ENCODE measurements around the gene VSTM4. TPM values are rescaled to one million over a fixed set of nuclear protein-coding genes. Genes with fewer than 3 reads are reported as not detected.

VSTM4 gene
- polyA plus RNA-seq, 4 donors: 13.2 to 28.6 (median 14.5) TPM

- DNase-seq (ENCODE audit: low read depth in 4 of 4, low spot score in 3 of 4): no peak
Observed at GRCh38 chr10:49053053-49053997, 62.0 kb downstream of the VSTM4 start.

GRCh38 chr10:49052069-49052468 lies 63.3 kb downstream of the VSTM4 start:
- no peak for DNase-seq (ENCODE audit: low read depth in 4 of 4, low spot score in 3 of 4)

- no peak for DNase-seq (ENCODE audit: low read depth in 4 of 4, low spot score in 3 of 4)
Observed at GRCh38 chr10:49050906-49051305, 64.4 kb downstream of the VSTM4 start.

DNA sequence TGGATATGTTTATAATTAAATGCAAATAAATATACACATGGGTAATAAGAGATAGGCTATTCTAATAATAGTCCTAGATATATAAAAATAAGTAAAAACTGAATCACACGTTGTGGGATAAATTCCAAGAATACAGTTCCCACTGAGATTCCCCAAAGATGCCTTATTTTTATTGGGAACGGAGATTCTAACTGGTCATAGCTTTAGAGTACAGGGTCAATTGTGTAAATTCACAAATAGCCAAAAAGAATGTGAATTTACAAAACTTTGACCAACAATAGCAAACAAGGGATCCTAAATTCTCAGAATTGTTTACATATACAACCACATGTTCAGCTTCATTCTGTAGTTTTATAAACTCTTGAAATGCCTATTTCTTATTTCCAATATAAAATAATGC lies 65.0 kb downstream of the VSTM4 start:
- DNase-seq (ENCODE audit: low read depth in 4 of 4, low spot score in 3 of 4): no peak

DNA sequence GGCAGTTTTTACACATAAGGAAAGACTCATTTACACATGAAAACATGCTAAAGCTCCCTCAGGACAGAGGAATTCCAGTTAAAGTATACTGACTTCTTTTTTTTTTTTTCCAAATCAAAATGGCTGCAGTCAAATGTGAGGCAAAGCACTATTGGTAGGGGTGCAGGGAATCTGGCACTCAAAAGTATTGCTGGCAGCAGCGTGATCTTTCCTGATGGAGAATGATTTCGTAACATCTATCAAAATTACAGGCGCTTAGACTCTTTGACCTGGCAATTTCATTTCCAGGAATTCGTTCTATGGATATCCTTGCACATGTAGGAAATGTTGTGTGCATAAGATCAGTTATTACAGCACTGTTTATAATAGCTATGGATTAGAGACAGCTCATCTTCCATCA lies 65.7 kb downstream of the VSTM4 start:
- no peak for DNase-seq (ENCODE audit: low read depth in 4 of 4, low spot score in 3 of 4)

- no peak for DNase-seq (ENCODE audit: low read depth in 4 of 4, low spot score in 3 of 4)
Observed at GRCh38 chr10:49047128-49047639, 68.1 kb downstream of the VSTM4 start.

DNA sequence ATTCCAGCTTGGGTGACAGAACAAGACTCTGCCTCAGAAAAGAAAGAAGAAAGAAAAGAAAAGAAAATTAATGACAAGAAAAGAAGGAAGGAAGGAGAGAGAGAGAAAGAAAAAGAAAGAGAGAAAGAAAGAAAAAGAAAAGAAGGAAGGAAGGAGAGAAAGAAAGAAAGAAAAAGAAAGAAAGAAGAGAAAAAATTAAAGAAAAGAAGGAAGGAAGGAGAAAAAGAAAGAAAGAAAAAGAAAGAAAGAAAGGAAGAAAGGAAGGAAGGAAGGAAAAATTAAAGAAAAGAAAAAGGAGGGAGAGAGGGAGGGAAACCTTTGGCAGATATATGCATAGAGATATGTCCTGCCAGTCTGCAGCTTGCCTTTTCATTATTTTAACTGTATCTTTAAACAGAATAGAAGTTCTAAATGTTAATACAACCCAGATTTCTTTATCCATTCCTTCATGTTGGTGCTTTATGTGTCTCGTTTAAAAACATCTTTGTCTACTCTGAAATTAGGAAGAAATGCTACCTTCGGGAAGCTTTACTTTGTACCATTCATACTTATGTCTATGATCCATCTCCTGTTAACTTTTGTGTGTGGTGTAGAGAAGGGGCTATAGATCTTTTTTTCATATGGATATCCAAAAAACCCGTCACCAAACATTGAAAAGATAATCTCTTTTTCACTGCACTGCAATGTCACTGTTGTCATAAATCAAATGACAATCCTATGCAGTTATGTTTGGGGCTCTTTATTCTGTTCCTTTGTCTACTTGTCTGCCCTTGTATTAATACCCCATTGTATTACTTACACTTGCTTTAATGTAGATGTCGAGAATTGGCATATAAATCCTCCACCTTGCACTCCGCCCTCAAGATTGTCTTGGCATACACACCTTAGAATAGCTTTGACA lies 70.8 kb downstream of the VSTM4 start:
- DNase-seq (ENCODE audit: low read depth in 4 of 4, low spot score in 3 of 4): no peak

GRCh38 chr10:49040601-49041000 lies 74.7 kb downstream of the VSTM4 start:
- no peak for DNase-seq (ENCODE audit: low read depth in 4 of 4, low spot score in 3 of 4)

DNA sequence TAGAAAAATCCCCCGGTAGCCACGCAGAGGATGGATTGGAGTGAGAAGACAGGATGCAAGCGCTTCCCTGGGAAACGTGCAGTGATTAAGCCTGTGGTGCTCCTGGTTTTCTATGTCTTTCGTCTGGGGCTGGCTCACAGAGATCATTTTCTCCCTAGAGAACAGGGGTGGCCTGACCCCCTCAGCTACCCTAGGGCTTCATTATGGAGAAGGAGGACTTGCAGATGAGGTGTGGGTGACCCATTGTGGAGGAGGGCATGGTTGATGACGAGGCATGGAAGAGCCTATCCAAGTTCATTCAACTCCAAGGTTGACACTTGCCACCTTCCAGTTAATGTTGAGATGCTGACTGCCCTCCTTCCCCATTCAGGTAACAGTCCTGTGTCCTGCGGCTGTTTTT lies 75.9 kb downstream of the VSTM4 start:
- DNase-seq (ENCODE audit: low read depth in 4 of 4, low spot score in 3 of 4): no peak

DNA sequence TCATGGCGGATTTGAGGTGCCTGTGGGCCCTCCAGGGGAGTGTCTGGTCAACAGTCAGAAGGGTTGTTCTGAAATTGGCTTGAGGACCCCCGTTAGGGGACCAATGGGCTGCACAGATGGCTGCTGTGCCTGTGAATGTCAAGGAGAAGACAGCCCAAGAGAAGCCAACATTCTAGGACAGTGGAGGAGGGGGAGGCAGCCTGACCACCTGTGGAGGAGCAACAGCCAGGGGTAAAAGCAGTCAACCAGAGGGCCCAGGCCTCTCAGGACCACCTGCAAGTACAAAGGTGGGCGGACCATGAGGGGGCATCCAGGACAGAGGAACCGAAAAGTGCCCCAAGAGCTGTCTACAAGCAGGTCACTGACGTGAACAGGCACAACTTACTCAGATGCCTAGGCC lies 76.6 kb downstream of the VSTM4 start:
- no peak for DNase-seq (ENCODE audit: low read depth in 4 of 4, low spot score in 3 of 4)

DNA sequence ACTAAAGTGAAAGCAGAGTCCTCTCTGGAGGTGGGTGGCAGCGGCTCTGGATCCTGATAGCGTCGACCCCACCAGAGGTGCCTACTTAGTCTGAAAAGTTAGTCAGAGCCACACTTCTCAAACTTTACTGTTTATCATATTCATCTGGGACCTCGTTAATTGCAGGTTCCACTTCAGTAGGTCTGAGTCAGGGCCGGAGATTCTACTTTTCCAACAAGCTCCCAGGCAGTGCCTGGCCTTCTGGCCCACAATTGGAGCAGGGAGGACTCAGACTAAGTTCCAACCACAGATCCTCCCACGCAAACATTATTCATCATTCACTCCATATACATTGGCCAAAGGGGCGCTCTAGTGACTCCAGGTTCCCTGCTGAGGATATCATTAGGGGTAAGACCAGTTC lies 78.1 kb downstream of the VSTM4 start:
- no peak for DNase-seq (ENCODE audit: low read depth in 4 of 4, low spot score in 3 of 4)

- no peak for DNase-seq (ENCODE audit: low read depth in 4 of 4, low spot score in 3 of 4)
Observed at GRCh38 chr10:49036638-49037037, 78.7 kb downstream of the VSTM4 start.

- DNase-seq (ENCODE audit: low read depth in 4 of 4, low spot score in 3 of 4): no peak
Observed at GRCh38 chr10:49035920-49036319, 79.4 kb downstream of the VSTM4 start.

- no peak for DNase-seq (ENCODE audit: low read depth in 4 of 4, low spot score in 3 of 4)
Observed at GRCh38 chr10:49034925-49035324, 80.4 kb downstream of the VSTM4 start.

GRCh38 chr10:49033939-49034338 lies 81.4 kb downstream of the VSTM4 start:
- no peak for DNase-seq (ENCODE audit: low read depth in 4 of 4, low spot score in 3 of 4)

GRCh38 chr10:49029666-49030065 lies 85.7 kb downstream of the VSTM4 start:
- DNase-seq (ENCODE audit: low read depth in 4 of 4, low spot score in 3 of 4): no peak

GRCh38 chr10:49028639-49029038 lies 86.7 kb downstream of the VSTM4 start:
- DNase-seq (ENCODE audit: low read depth in 4 of 4, low spot score in 3 of 4): no peak

DNA sequence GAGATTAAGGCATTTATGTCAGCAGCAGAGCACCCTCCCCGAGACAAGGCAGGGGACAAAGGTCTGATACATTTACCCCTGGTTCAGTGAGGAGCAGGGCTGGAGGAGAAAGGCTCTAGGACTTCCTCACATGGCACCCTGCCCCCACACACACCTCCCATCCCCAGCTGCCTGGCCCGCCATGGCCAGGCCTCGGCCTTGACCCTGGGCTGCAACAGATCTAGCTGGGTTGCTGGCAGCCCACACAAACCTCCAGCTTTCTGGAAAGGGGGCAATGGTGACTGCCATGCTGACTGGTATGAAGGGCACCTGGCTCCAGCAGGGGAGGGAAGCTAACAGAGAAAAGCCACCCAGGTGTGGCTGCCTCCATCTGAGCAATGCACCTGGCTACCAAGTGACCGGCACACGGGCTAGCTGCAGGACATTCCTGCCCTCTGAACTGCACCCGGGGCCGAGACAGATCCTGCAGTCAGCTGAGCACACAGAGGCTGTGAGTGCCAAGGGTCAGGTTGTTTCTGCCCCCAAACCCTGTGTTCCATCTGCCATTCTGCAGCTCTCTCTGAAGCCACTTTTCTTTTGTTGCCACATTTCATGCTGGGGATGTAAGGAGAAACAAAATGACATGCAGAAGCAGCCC lies 89.9 kb downstream of the VSTM4 start:
- no peak for DNase-seq (ENCODE audit: low read depth in 4 of 4, low spot score in 3 of 4)

DNA sequence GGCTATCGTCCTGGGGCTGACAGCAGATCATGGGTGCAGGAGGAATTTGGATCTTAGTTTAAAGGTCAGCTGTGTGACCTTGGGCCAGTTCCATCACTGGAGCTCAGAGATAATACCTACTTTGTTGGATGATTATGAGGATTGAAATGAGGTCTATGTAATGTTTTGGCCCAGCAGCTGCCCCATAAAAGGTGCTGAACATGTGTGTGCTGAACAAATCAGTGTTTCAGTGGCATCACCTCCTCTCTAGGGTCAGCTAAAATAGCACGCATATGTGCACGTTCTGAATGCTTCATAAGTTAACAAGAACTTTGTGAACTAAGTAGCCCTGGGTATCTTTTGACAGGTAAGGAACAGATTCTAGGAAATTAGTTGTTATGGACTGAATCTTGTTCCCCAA lies 90.8 kb downstream of the VSTM4 start:
- DNase-seq (ENCODE audit: low read depth in 4 of 4, low spot score in 3 of 4): no peak

GRCh38 chr10:49023752-49024151 lies 91.6 kb downstream of the VSTM4 start:
- no peak for DNase-seq (ENCODE audit: low read depth in 4 of 4, low spot score in 3 of 4)

DNA sequence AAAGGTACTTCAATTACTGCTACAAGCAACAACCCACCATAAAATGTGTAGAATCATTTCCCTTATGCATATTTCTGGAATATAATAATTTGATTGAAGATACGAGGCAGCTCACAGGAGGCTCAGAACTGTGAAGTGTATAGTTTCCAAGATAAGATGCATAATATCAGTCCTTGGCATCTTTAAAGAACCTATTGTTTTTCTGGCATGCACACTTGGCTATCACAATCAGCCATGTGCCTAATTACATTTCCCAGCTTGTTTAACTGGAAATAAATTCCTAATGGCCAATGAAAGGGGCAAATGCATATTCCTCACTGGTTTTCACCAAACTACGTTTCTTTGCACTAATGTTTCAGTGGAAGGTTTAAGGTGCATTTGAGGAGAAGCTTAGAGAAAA lies 92.3 kb downstream of the VSTM4 start:
- DNase-seq (ENCODE audit: low read depth in 4 of 4, low spot score in 3 of 4): no peak

Data from left renal pelvis (tissue), 4 donors.